HepG2 (cell line): ENCODE results near the gene SETD1B. TPM values are rescaled to one million over a fixed set of nuclear protein-coding genes. Genes with fewer than 3 reads are reported as not detected.
A peak's percentile ranks its signal among the peaks of the same experiment; 100 is the strongest.

Experiments used
- AKAP8 ChIP-seq: sonication (generic); formaldehyde crosslinking; IDR thresholded peaks from 2 replicates; pipeline ENCODE4 v1.5.1; 2020; ENCODE audit warnings: mild to moderate bottlenecking, missing genetic modification reagents
- ASH2L ChIP-seq: fragments of 300-600, 200-600 bp; sonication (generic); IDR thresholded peaks from 2 replicates; pipeline ENCODE4 v1.7.0; 2017; ENCODE audit warnings: low read depth, mild to moderate bottlenecking, moderate library complexity, mixed read lengths, low read length; ENCODE audit not compliant: insufficient read length
- ATF1 ChIP-seq: IDR thresholded peaks from 2 replicates; pipeline ENCODE4 v1.6.1; 2016; ENCODE audit warnings: mild to moderate bottlenecking, control low read depth
- E2F1 ChIP-seq: sonication (generic); formaldehyde crosslinking; IDR thresholded peaks from 2 replicates; pipeline ENCODE4 v1.5.0; 2020; ENCODE audit warnings: missing genetic modification reagents
- FLYWCH1 ChIP-seq: sonication (generic); formaldehyde crosslinking; IDR thresholded peaks from 2 replicates; pipeline ENCODE4 v1.8.1; 2023; ENCODE audit warnings: mild to moderate bottlenecking, missing genetic modification reagents
- MXD3 ChIP-seq: IDR thresholded peaks from 2 replicates; pipeline ENCODE4 v1.6.1; 2016; ENCODE audit warnings: mild to moderate bottlenecking, missing biosample characterization, missing genetic modification reagents
- PHF21A ChIP-seq: sonication (generic); formaldehyde crosslinking; IDR thresholded peaks from 2 replicates; pipeline ENCODE4 v1.5.0; 2020; ENCODE audit warnings: mild to moderate bottlenecking, missing genetic modification reagents
- RCOR2 ChIP-seq: IDR thresholded peaks from 2 replicates; pipeline ENCODE4 v1.6.1; 2016; ENCODE audit warnings: missing biosample characterization, missing genetic modification reagents
- REL ChIP-seq: sonication (generic); formaldehyde crosslinking; conservative IDR thresholded peaks from 2 replicates; pipeline ENCODE4 v1.8.0; 2022; ENCODE audit warnings: mild to moderate bottlenecking, missing genetic modification reagents, moderate library complexity
- SIN3A ChIP-seq: IDR thresholded peaks from 2 replicates; pipeline ENCODE4 v1.6.1; 2011; ENCODE audit warnings: low read depth, mild to moderate bottlenecking, control low read depth, low read length, borderline replicate concordance
- ZBTB3 ChIP-seq: sonication (generic); formaldehyde crosslinking; IDR thresholded peaks from 2 replicates; pipeline ENCODE4 v1.4.0; 2020; ENCODE audit warnings: low read depth, mild to moderate bottlenecking, moderate library complexity, missing genetic modification reagents, borderline replicate concordance
- ZBTB37 ChIP-seq: sonication (generic); formaldehyde crosslinking; IDR thresholded peaks from 2 replicates; pipeline ENCODE4 v1.4.0; 2020; ENCODE audit warnings: mild to moderate bottlenecking, missing genetic modification reagents
- ZC3H13 ChIP-seq: sonication (generic); formaldehyde crosslinking; IDR thresholded peaks from 2 replicates; pipeline ENCODE4 v1.8.1; 2023; ENCODE audit warnings: mild to moderate bottlenecking, missing genetic modification reagents, moderate library complexity
- ZGPAT ChIP-seq: IDR thresholded peaks from 2 replicates; pipeline ENCODE4 v1.6.1; 2016; ENCODE audit warnings: mild to moderate bottlenecking
- ZNF276 ChIP-seq: sonication (generic); formaldehyde crosslinking; IDR thresholded peaks from 2 replicates; pipeline ENCODE4 v1.4.0; 2020; ENCODE audit warnings: mild to moderate bottlenecking, low read depth, missing genetic modification reagents
- ZNF317 ChIP-seq: sonication (generic); formaldehyde crosslinking; IDR thresholded peaks from 2 replicates; pipeline ENCODE4 v1.5.0; 2020; ENCODE audit warnings: mild to moderate bottlenecking, missing genetic modification reagents
- ZNF569 ChIP-seq: sonication (generic); formaldehyde crosslinking; IDR thresholded peaks from 2 replicates; pipeline ENCODE4 v1.5.0; 2020; ENCODE audit warnings: mild to moderate bottlenecking, missing genetic modification reagents, moderate library complexity, borderline replicate concordance
- ZNF619 ChIP-seq: sonication (generic); formaldehyde crosslinking; IDR thresholded peaks from 2 replicates; pipeline ENCODE4 v1.4.0; 2020; ENCODE audit warnings: mild to moderate bottlenecking, missing genetic modification reagents
- ZNF704 ChIP-seq: sonication (generic); formaldehyde crosslinking; IDR thresholded peaks from 2 replicates; pipeline ENCODE4 v1.8.1; 2023; ENCODE audit warnings: mild to moderate bottlenecking, inconsistent platforms, moderate library complexity, missing genetic modification reagents, borderline replicate concordance
- ZNF761 ChIP-seq: sonication (generic); formaldehyde crosslinking; conservative IDR thresholded peaks from 2 replicates; pipeline ENCODE4 v1.4.0; 2020; ENCODE audit warnings: mild to moderate bottlenecking, missing genetic modification reagents
- ZNF879 ChIP-seq: sonication (generic); formaldehyde crosslinking; IDR thresholded peaks from 2 replicates; pipeline ENCODE4 v1.8.1; 2023; ENCODE audit warnings: missing genetic modification reagents
- polyA plus RNA-seq, 8 experiments: library from polyadenylated mRNA; depleted of rRNA in 3 of 8; stranded (reverse) in 7 of 8; unstranded in 1 of 8; fragments of >200 nt; fragmentation: Illumina TruSeq in 4 of 8; extraction: Trizol in 4 of 8; gene quantifications; 2 replicates each; pipeline versions ENCODE4 v1.2.1 to v1.2.3, GENCODE V29; 2011 to 2016; ENCODE audit warnings: low read depth in 4 of 8, missing spikeins in 1 of 8, mixed read lengths in 1 of 8; ENCODE audit not compliant: insufficient read depth in 1 of 8
- total RNA-seq, 5 experiments: library from RNA; depleted of rRNA; stranded (reverse); fragments of >200 nt; fragmentation: Illumina TruSeq; extraction: Trizol; gene quantifications; 2 replicates each; pipeline ENCODE4 v1.2.3, GENCODE V29; 2016; ENCODE audit warnings: low read depth in 1 of 5

The SETD1B gene
- total and polyA plus RNA-seq, 2 of the 13 experiments (the other 11 are each of a cell fraction or from before 2014, with no cell fraction given): 1.1 to 1.4 TPM

GRCh38 chr12:121794534-121795033, 9.2 kb upstream of the SETD1B start (continued):
- TF ChIP-seq E2F1 (CRISPR knock-in tag): no peak
- 0 out of 2 replicates have a peak, but pooled peaks have one; percentile 10 for TF ChIP-seq ZNF317
- peak; percentile 8; the same call in 1 of the 2 replicates for TF ChIP-seq PHF21A (CRISPR knock-in tag)
- no peak for TF ChIP-seq MXD3 (CRISPR knock-in tag)
- TF ChIP-seq FLYWCH1: 0 out of 2 replicates have a peak, but pooled peaks have one; percentile 3
- TF ChIP-seq ATF1 (CRISPR knock-in tag): peak; percentile 31; the same call in 1 of the 2 replicates
- TF ChIP-seq SIN3A: no peak
- TF ChIP-seq ZNF879 (CRISPR knock-in tag): no peak
- TF ChIP-seq ZGPAT (CRISPR knock-in tag): 0 out of 2 replicates have a peak, but pooled peaks have one; percentile 2
- TF ChIP-seq ZNF619: peak; percentile 15; the same call in 1 of the 2 replicates
- peak; percentile 87 for TF ChIP-seq AKAP8 (CRISPR knock-in tag)
- TF ChIP-seq ZNF276 (CRISPR knock-in tag): 0 out of 2 replicates have a peak, but pooled peaks have one; percentile 58
- TF ChIP-seq ASH2L: peak; percentile 6
- TF ChIP-seq ZNF704 (CRISPR knock-in tag): 0 out of 2 replicates have a peak, but pooled peaks have one; percentile 49
- TF ChIP-seq ZNF569 (CRISPR knock-in tag): no peak
- 0 out of 2 replicates have a peak, but pooled peaks have one; percentile 7 for TF ChIP-seq REL
- no peak for TF ChIP-seq ZBTB37
- no peak for TF ChIP-seq ZNF761 (CRISPR knock-in tag)
- peak; percentile 64; the same call in 1 of the 2 replicates for TF ChIP-seq ZBTB3 (CRISPR knock-in tag)
- TF ChIP-seq ZC3H13 (CRISPR knock-in tag): peak; percentile 4; the same call in 1 of the 2 replicates
- TF ChIP-seq RCOR2 (CRISPR knock-in tag): peak; percentile 6; the same call in 1 of the 2 replicates
